Dermis blood vessel endothelial cell (primary cell): Measurements from ENCODE around the gene NSUN3. TPM values are rescaled to one million over a fixed set of nuclear protein-coding genes. Genes with fewer than 3 reads are reported as not detected.

ENCODE experiments used
- DNase-seq: peaks from one replicate; pipeline ENCODE4 v3.0.0; 2010
- total RNA-seq: library from RNA; depleted of rRNA; stranded (reverse); fragments of >200 nt; gene quantifications from 2 replicates; pipeline ENCODE4 v1.2.3, GENCODE V29; 2014

NSUN3 gene
- total RNA-seq, 1 donor from 2014 or later, result 13.8 TPM

DNA sequence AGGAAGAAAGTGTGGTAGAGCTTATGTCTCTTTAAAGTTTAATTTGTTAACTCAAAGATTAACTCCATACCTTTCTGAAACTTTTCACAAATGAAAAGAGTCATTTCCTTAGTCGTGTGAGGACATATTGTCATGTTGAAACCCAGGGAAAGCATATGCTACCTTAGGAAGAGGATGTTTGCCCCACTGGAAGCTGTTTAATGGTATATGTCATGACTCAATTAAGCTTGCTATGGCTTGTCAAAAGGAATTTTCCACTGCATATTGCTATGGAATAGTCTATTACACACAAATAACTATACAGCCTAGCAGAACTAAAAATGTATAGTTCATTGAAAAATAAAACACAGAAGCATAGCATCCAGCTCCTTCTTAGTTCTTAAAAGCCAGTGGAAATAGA is 69.9 kb downstream of the NSUN3 start:
- no peak for DNase-seq

- DNase-seq, result no peak
Observed at GRCh38 chr3:94136133-94136532, 73.3 kb downstream of the NSUN3 start.

DNA sequence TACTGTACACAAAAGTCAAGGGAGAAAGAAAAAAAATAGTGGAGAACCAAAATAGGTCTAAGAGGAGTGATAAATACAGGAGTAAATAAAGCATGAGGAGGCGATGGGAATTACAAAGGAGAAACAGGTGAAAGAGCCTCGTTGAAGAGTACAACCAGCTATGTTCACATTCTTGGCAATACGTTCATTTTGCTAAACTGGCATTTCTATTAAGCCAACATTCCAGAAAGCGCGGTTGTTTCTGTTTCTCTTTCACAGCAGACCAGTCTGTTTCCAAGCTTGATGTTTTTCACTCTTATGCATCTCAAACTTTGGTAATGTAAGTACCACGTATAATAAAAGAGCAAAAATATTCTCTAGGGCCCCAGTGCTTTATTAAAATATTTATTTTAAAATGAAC is 74.5 kb downstream of the NSUN3 start:
- no peak for DNase-seq

- DNase-seq, result no peak
Observed at GRCh38 chr3:94146455-94146854, 83.6 kb downstream of the NSUN3 start.

DNA sequence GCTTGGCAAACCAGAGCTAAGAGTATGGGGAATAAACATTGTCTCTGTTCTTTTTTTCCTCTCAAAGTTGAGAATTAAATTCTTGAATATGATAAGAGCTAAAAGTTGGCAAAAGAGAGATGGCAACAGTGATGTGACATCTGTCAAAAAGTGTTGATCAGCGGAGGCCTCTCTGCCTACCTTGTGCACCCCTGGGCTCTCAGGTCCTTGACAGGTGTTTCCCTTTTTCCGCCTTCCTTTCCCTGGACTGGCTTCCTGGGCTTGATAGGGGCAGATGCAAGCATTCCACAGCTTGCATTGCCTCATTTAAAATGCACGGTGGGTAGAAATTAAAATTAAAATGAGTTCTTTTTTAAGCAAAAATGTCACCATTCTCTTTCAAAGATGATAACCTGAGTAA is 84.2 kb downstream of the NSUN3 start:
- no peak for DNase-seq

- DNase-seq, result no peak
Observed at GRCh38 chr3:94150113-94150512, 87.3 kb downstream of the NSUN3 start.

GRCh38 chr3:94156626-94157025 is 93.8 kb downstream of the NSUN3 start:
- DNase-seq, result no peak

DNA sequence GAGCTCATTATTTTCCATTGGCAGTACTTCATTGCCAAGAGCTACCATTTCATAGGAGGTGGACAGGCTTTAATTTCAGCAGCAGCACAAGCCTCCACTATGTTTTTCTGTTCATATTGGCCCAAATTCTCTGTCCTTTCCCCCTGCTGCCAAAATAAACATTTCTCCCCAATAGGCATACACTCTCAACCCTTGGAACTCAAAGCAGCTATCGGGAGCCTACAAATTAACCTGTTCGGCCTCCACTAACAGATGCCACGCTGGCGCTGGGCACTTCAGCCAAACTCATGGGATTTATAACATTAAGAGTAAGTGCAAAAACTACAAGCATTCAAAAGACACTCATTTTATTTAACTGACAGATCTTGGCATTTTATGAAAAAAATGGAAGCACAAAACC is 95.7 kb downstream of the NSUN3 start:
- no peak for DNase-seq

GRCh38 chr3:94159062-94159828 is 96.4 kb downstream of the NSUN3 start:
- DNase-seq, result no peak

DNA sequence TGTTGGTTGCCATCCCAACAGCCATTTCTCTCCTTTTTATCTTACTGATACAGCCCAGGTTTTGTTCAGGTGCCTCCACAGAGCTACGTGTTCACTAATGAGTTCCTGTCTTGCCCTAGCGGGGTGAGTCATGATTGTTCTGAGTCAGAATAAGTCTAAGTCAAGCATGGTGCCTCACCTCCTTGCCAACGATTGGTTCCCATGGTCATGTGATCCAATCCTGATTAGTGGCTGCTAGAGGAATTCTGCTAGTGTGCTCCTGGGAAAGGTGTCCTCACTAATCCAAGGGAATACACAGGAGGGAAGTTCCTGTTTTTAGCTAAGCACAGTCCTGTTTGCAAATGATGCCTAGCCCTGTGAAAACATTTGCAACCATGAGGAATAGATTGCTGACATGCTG is 99.8 kb downstream of the NSUN3 start:
- peak; percentile 7 for DNase-seq

- DNase-seq, result no peak
Observed at GRCh38 chr3:94167346-94167745, 104.5 kb downstream of the NSUN3 start.

- DNase-seq, result no peak
Observed at GRCh38 chr3:94167796-94168195, 104.9 kb downstream of the NSUN3 start.

DNA sequence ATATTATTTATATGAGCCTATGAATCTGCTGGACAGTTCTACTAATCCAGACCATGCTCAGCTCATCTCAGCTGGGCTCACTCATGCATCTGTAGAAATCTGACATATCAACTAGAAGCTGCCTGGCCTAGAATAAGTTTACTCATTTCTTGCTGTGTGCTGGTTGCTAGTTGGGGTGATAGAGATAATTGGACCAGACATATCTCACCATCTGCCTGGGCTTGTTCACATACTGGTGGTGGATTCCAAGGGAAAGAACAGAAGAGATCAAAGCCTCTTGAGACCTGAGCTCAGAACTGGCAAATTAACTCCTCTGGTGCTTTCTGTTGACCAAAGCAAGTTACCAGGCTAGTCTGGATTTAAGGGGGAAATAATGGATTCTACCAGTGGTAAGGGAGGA is 109.1 kb downstream of the NSUN3 start:
- DNase-seq, result no peak

- no peak for DNase-seq
Observed at GRCh38 chr3:94172695-94173310, 109.9 kb downstream of the NSUN3 start.

DNA sequence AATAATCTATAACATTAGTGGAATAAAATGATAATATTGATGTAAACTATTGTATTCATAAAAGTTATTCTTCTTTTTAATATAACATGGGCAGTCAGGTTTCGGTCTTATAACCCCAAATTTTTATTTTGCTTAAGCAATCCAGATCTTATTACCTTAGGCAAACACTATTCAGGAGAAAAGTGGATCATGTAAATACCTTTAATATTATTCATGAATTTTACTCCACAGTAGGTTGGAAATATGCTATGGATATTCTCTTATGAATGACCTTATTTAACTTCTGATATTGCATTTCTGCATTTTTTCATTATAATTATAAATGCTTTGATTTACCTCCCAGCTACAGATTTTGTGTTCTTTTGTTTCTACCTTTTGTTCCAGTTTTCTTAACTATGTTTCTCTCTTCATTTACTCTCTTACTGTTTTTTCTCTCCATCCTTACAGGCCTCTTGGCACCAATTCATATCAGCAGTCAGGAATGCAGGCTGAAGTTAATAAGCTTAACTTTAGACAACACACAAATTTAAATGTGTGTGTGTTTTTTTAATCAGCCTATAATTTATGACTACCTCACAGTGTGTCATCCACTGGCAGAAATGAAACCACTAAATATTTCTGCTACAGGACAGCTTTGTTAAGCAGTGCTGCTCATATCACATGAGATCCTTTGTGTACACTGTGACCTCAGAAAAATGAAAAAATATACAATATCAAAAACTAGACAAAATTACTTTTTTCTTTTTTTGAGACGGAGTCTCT is 111.0 kb downstream of the NSUN3 start:
- no peak for DNase-seq

DNA sequence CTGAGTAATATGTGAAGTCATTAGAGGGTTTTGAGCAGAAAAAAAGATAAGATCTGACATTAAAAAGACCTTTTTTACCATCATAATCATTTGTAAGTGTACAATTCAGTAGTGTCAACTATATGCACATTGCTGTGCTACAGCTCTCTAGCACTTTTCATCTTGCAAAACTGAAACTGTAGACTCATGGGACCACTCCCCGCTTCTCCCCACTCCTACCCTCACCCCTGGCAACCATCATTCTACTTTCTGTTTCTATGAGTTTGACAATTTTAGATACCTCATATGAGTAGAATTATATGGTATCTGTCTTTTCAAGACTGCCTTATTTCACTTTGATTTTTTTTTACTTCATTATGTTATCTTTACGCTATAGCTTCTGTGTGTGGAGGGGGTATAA is 112.8 kb downstream of the NSUN3 start:
- no peak for DNase-seq

DNA sequence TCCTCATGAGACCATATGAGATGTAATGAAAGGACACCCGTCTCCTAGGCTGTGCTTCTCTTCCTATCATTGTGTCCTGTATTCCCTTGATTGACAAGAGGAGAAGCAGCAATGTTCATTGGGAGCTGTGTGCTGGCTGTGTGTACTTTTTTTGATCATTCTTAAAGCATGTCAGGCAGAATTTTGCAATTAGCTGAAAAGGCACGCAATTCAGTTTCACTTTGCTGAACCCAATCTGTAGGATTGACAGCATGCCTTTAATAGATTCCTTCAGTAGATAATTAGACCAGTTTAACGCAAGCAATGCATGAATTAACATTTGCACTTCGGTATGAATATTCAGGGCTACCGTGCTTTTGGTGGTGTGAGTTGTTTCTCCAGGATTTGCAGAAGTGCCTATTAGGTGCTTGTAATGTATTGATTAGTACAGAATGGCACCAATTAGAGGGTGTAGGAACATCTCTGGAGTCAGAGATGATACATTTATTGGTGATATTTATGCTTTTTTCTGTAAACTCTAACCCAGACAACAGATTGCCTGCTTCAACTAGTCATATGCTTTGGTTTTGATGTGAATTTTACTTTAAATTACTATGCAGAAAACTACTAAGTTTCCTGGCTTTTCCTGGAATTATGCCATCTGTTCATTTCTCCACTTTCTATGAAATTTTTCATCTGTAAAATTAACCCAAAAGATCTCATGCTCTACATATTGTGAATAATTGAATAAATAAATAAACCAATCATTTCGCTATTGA is 114.3 kb downstream of the NSUN3 start:
- DNase-seq, result no peak

Other genes starting within 250 kb of the NSUN3 start
- 19.2 and 23.0 TPM in 2 replicates for gene PROS1, start 89.2 kb upstream of the NSUN3 start, total RNA-seq
- 12.3 and 13.8 TPM in 2 replicates for gene ARL13B, start 82.9 kb upstream of the NSUN3 start, total RNA-seq
- gene STX19, start 34.5 kb upstream of the NSUN3 start, total RNA-seq, result not detected in 2 replicates
- gene DHFR2, start 145 bp upstream of the NSUN3 start, total RNA-seq, result 3.6 and 3.9 TPM in 2 replicates